Calu3 (cell line): ENCODE measurements around the gene DGKG. TPM values are rescaled to one million over a fixed set of nuclear protein-coding genes. Genes with fewer than 3 reads are reported as not detected.

Experiments used
- BruUV-seq: library from RNA; stranded (reverse); fragments of 400-500 nt; replicated peaks from 2 replicates; lab custom pipeline; 2021; lab: Mats Ljungman, UMichigan
- CTCF ChIA-PET: fragments of 300-600 bp; sonication (Branson Sonifier 250); formaldehyde crosslinking; loops from one replicate; lab custom pipeline; 2022; ENCODE audit warnings: antibody characterized with exemption; lab: Charles Lee
- DNase-seq: peaks from one replicate; pipeline ENCODE4 v3.0.0; 2022
- H3K27ac Mint-ChIP-seq: one replicate; pipeline ENCODE4 v1.8.0; 2022; ENCODE audit warnings: mixed read lengths; ENCODE audit not compliant: unreplicated experiment
- H3K27me3 Mint-ChIP-seq: one replicate; pipeline ENCODE4 v1.8.0; 2022; ENCODE audit warnings: mixed read lengths; ENCODE audit not compliant: unreplicated experiment
- H3K36me3 Mint-ChIP-seq: one replicate; pipeline ENCODE4 v1.8.0; 2022; ENCODE audit warnings: mild to moderate bottlenecking, moderate library complexity, mixed read lengths; ENCODE audit not compliant: insufficient read depth, unreplicated experiment
- H3K4me1 Mint-ChIP-seq: one replicate; pipeline ENCODE4 v1.8.0; 2022; ENCODE audit warnings: mild to moderate bottlenecking, low read depth, mixed read lengths; ENCODE audit not compliant: unreplicated experiment
- H3K4me3 Mint-ChIP-seq: one replicate; pipeline ENCODE4 v1.8.0; 2022; ENCODE audit warnings: mild to moderate bottlenecking, low read depth, moderate library complexity, mixed read lengths; ENCODE audit not compliant: unreplicated experiment
- H3K9me3 Mint-ChIP-seq: one replicate; pipeline ENCODE4 v1.8.0; 2022; ENCODE audit warnings: low read depth, mixed read lengths; ENCODE audit not compliant: unreplicated experiment
- CTCF ChIP-seq: fragments of 200-600 bp; IDR thresholded peaks from one replicate; pipeline ENCODE4 v1.8.0; 2022; ENCODE audit warnings: antibody characterized with exemption; ENCODE audit not compliant: unreplicated experiment
- intact Hi-C: fragments of 100-400 bp; cut with micrococcal nuclease; formaldehyde crosslinking; loops from one replicate; pipeline ENCODE4 v1.10.0; 2022; ENCODE audit not compliant: unreplicated experiment
- total RNA-seq: library from RNA; stranded (reverse); gene quantifications from 2 replicates; pipeline ENCODE4 v1.2.3, GENCODE V29; 2022

Gene DGKG
- total RNA-seq, 1 experiment from 2014 or later: 5.7 TPM

GRCh38 chr3:186307594-186308221 is 54.3 kb downstream of the DGKG start:
- CTCF ChIA-PET: interaction anchor here (0.6 to 1.1 kb wide), 3 partner anchors 15 to 828 kb away, joined by 3 to 6 read pairs (median 4); no protein-coding TSS in a partner anchor
- Mint-ChIP-seq H3K27ac (no peak overlapping the region), H3K9me3 (no peaks in the 10 kb centered on the region), H3K36me3 (no peaks in the 10 kb centered on the region), H3K4me3 (no peak overlapping the region), H3K4me1 (no peaks in the 10 kb centered on the region), H3K27me3 (peaks cover 20% of the 10 kb centered on the region)
- DNase-seq: peak; percentile 48
- no TSS peak for BruUV-seq
- intact Hi-C loops: no loop called here
- TF ChIP-seq CTCF: no peak

- Mint-ChIP-seq H3K36me3 (no peaks in the 10 kb centered on the region), H3K4me1 (no peaks in the 10 kb centered on the region), H3K4me3 (no peak overlapping the region), H3K27me3 (peaks cover 12% of the 10 kb centered on the region), H3K9me3 (no peaks in the 10 kb centered on the region), H3K27ac (no peak overlapping the region)
- intact Hi-C loops: no loop called here
- BruUV-seq: no TSS peak
- no peak for DNase-seq
- no peak for TF ChIP-seq CTCF
- CTCF ChIA-PET: interaction anchor here (0.5 kb wide), 1 partner anchor 345 kb away, joined by 5 read pairs; no protein-coding TSS in a partner anchor
Measured at GRCh38 chr3:186305286-186305685, 56.7 kb downstream of the DGKG start.

GRCh38 chr3:186303965-186304364 is 58.1 kb downstream of the DGKG start:
- peaks cover 6% of the 10 kb centered on the region for H3K27me3 Mint-ChIP-seq

GRCh38 chr3:186299327-186299726 is 62.7 kb downstream of the DGKG start:
- no peak for TF ChIP-seq CTCF
- Mint-ChIP-seq H3K36me3 (no peaks in the 10 kb centered on the region), H3K4me3 (no peak overlapping the region), H3K27ac (no peak overlapping the region), H3K9me3 (no peaks in the 10 kb centered on the region), H3K4me1 (no peaks in the 10 kb centered on the region), H3K27me3 (peaks cover 11% of the 10 kb centered on the region)
- BruUV-seq: no TSS peak
- CTCF ChIA-PET: no interaction called here
- intact Hi-C loops: no loop called here
- no peak for DNase-seq

More at GRCh38 chr3:186303965-186304364, 58.1 kb downstream of the DGKG start:
- CTCF ChIA-PET: no interaction called here
- no TSS peak for BruUV-seq
- DNase-seq: no peak
- Mint-ChIP-seq H3K27ac (no peak overlapping the region), H3K4me1 (no peaks in the 10 kb centered on the region), H3K36me3 (no peaks in the 10 kb centered on the region), H3K9me3 (no peaks in the 10 kb centered on the region), H3K4me3 (no peak overlapping the region)
- TF ChIP-seq CTCF: no peak
- intact Hi-C loops: no loop called here
